GM18526 (cell line): Measurements from ENCODE around the gene MS4A6A.

Source experiments
- POLR2A ChIP-seq: IDR thresholded peaks from 3 replicates; pipeline ENCODE4 v1.6.1; 2011; ENCODE audit not compliant: insufficient read length; ENCODE audit errors: extremely low read depth

MS4A6A gene

GRCh38 chr11:60143768-60144167 lies 39.1 kb downstream of the MS4A6A start:
- TF ChIP-seq POLR2A = no peak

GRCh38 chr11:60133917-60134316 lies 49.0 kb downstream of the MS4A6A start:
- TF ChIP-seq POLR2A = no peak

GRCh38 chr11:60131912-60132311 lies 51.0 kb downstream of the MS4A6A start:
- TF ChIP-seq POLR2A = no peak

DNA sequence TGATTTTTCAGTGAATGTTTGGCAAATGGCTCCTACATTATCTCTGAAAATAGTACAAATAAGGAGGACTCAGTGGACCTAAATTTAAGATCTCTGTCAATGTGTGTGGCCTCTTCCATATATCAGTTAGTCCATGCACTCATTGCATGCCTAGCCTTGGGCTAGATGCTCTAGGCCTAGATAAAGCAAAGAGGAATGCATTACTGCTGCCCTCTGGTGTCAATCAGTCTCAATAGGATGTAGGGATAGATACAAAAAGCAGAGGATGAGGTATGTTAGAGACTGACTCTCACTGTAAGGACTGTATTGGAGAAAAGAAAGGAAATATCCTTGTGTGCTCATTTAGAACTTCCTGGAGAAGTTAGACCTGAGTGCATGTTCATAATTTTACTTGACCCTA lies 52.4 kb downstream of the MS4A6A start:
- TF ChIP-seq POLR2A = no peak

DNA sequence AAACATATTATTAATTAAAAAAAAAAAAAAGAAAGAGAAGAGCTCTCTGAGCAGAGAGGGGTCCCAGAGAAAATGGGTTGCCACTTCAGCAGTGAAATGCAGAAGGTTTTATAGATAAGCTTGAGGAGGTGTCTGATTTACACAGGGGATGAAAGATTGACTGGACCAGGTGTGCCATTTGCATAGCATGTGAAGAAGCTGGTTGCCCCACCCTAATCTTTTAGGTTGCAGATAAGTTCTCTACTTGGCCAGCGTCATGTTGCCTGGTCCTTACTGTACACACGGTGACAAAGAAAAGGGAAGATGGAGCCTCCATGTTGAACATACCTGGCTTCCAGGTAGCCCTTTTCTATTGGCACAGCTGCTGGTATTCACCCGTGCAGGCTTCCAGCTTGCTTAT lies 53.0 kb downstream of the MS4A6A start:
- no peak for TF ChIP-seq POLR2A

DNA sequence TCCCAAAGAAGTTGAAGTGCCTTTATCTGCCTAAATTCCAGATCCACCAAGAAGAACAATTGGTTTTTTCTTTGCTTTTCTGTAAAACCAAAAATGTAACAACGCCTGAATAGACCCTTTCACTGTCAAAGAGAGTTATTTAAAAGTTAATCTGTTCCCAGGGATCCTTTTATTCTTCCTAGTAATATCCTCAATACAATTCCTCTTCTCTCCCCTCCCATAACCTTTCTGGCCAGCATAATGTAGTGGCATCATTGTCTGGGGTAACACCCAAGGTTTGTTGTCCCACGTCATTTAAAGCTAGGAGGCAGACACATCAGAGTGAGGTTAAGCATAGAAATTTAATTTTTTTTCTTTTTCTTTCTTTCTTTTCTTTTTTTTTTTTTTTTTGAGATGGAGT lies 54.5 kb downstream of the MS4A6A start:
- TF ChIP-seq POLR2A = no peak

GRCh38 chr11:60127311-60127811 lies 55.5 kb downstream of the MS4A6A start:
- no peak for TF ChIP-seq POLR2A

- no peak for TF ChIP-seq POLR2A
These were observed 56.8 kb downstream of the MS4A6A start for GRCh38 chr11:60125956-60126585.

DNA sequence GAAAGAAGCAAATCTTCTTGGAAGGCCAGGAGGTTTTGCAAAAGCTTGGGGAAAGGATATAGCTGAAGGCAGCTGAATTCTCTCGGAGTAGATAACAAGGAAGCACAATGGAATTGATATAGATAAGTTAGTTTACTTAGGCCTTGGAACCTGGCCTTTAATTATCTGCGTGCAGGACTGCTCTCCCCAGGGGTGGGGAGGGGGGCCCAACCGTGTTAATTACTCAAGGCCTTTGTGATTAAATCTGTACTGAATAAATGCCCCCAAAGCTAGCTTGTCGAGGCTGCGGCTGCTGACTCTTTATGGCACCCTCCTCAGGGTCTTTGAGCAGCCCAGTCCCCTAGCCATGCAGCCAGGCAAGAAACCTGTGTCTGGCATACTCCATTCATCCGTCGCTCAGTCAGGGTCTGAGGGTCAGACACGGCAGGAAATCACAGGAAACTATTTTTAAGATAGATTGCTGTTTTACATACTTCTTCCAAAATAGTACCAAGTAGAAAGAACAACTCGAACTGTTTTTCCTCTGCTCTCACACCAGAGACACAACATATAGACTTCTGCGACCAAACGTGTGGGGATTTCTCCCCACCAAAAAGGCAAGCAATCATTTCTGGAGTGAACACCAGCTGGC lies 58.0 kb downstream of the MS4A6A start:
- TF ChIP-seq POLR2A = no peak
